Measurements from ENCODE around the gene NGLY1.
A peak's percentile ranks its signal among the peaks of the same experiment; 100 is the strongest.

NGLY1 gene

DNA sequence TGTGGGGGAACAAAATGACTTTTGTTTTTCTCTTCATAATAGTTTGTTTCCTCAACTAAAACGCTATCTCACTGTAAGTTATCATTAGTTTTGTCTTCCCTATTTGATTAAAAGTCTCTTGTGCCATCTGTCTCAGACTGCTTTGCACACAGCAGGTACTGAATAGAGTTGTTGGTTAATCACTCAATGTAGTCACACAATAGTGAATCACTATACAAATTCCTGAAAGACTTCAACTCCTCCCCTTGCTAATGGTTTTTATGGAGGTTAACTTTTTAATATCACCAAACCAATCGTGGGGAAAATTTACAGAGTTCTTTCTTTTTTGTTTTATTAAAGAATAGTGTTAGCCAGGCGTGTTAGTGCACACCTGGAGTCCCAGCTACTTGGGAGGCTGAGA is 2.6 kb upstream of the NGLY1 start:
- peaks cover 30% of the 10 kb centered on the region for H3K79me2 ChIP-seq (ENCODE audit: insufficient read depth, low read length)

DNA sequence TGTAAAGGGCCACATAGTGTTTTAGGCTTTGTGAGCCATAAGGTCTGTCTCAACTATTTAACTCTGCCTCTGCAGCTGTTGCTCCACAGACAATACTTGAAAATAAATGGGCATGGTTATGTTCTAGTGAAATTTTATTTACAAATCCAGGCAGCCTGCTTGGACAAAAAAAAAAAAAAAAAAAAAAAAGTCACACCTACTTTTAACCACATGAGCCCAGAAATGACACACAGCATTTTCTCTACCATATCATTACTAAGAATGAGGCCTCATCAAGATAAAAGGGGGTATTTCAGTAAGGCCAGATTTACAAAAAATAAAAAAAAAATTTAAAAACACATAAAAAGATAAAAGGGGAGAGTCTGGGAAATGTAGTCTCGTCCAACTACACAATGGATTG is 1.7 kb upstream of the NGLY1 start:
- Histone ChIP-seq H3K27me3 (ENCODE audit: insufficient read depth, low read length) (no peaks in the 10 kb centered on the region), H3K4me3 (ENCODE audit: low read depth, low read length, poor library complexity, severe bottlenecking) (no peak overlapping the region), H3K79me2 (ENCODE audit: insufficient read depth, low read length) (peaks cover 38% of the 10 kb centered on the region), H3K27ac (ENCODE audit: low read depth, low read length, poor library complexity, severe bottlenecking) (peak overlapping the region; percentile 56), H2AFZ (ENCODE audit: low read length) (no peak overlapping the region), H3F3A (ENCODE audit: insufficient read depth, low read length) (no peaks in the 10 kb centered on the region), H3K4me2 (ENCODE audit: low read length) (peak overlapping the region; percentile 99; the same call in 1 of the 2 replicates), H3K4me1 (ENCODE audit: insufficient read depth, low read length, severe bottlenecking) (peaks cover 64% of the 10 kb centered on the region), H3K9me2 (ENCODE audit: low read depth, low read length) (no peaks in the 10 kb centered on the region), H4K20me1 (ENCODE audit: insufficient read depth, low read length) (no peaks in the 10 kb centered on the region), H3K36me3 (ENCODE audit: insufficient read depth, low read length) (peaks cover 3% of the 10 kb centered on the region; the same call in 1 of the 2 replicates), H3K9ac (ENCODE audit: low read length) (no peak overlapping the region), H3K9me3 (ENCODE audit: low read length) (no peaks in the 10 kb centered on the region)
- TF ChIP-seq EZH2 (IDR thresholded peaks at IDR 0.05; ENCODE audit: borderline replicate concordance, low read length) (no peak), CTCF (IDR thresholded peaks at IDR 0.05; ENCODE audit: low read length) (no peak)

More for the DNA sequence above, 2.6 kb upstream of the NGLY1 start:
- Histone ChIP-seq H3K9me2 (ENCODE audit: low read depth, low read length) (no peaks in the 10 kb centered on the region), H3K27me3 (ENCODE audit: insufficient read depth, low read length) (no peaks in the 10 kb centered on the region), H3K4me2 (ENCODE audit: low read length) (no peak overlapping the region), H3K4me3 (ENCODE audit: low read depth, low read length, poor library complexity, severe bottlenecking) (no peak overlapping the region), H3F3A (ENCODE audit: insufficient read depth, low read length) (no peaks in the 10 kb centered on the region), H3K36me3 (ENCODE audit: insufficient read depth, low read length) (no peaks in the 10 kb centered on the region), H3K9ac (ENCODE audit: low read length) (no peak overlapping the region), H3K9me3 (ENCODE audit: low read length) (no peaks in the 10 kb centered on the region), H2AFZ (ENCODE audit: low read length) (no peak overlapping the region), H4K20me1 (ENCODE audit: insufficient read depth, low read length) (no peaks in the 10 kb centered on the region), H3K4me1 (ENCODE audit: insufficient read depth, low read length, severe bottlenecking) (peaks cover 63% of the 10 kb centered on the region), H3K27ac (ENCODE audit: low read depth, low read length, poor library complexity, severe bottlenecking) (no peak overlapping the region)
- TF ChIP-seq EZH2 (IDR thresholded peaks at IDR 0.05; ENCODE audit: borderline replicate concordance, low read length), result no peak
- TF ChIP-seq CTCF (IDR thresholded peaks at IDR 0.05; ENCODE audit: low read length), result no peak

- TF ChIP-seq EZH2 (IDR thresholded peaks at IDR 0.05; ENCODE audit: borderline replicate concordance, low read length), result no peak
- TF ChIP-seq CTCF (IDR thresholded peaks at IDR 0.05; ENCODE audit: low read length), result no peak
Observed at GRCh38 chr3:25783661-25784512, 644 bp upstream of the NGLY1 start.

More at GRCh38 chr3:25783661-25784512, 644 bp upstream of the NGLY1 start:
- H3F3A ChIP-seq (ENCODE audit: insufficient read depth, low read length), result no peaks in the 10 kb centered on the region
- H3K9me3 ChIP-seq (ENCODE audit: low read length), result no peaks in the 10 kb centered on the region
- H3K27ac ChIP-seq (ENCODE audit: low read depth, low read length, poor library complexity, severe bottlenecking), result peak overlapping the region; percentile 56
- H3K27me3 ChIP-seq (ENCODE audit: insufficient read depth, low read length), result no peaks in the 10 kb centered on the region
- no peaks in the 10 kb centered on the region for H3K9me2 ChIP-seq (ENCODE audit: low read depth, low read length)
- peak overlapping the region; percentile 92 for H3K4me3 ChIP-seq (ENCODE audit: low read depth, low read length, poor library complexity, severe bottlenecking)
- H3K79me2 ChIP-seq (ENCODE audit: insufficient read depth, low read length), result peaks cover 42% of the 10 kb centered on the region
- H4K20me1 ChIP-seq (ENCODE audit: insufficient read depth, low read length), result no peaks in the 10 kb centered on the region
- H3K4me1 ChIP-seq (ENCODE audit: insufficient read depth, low read length, severe bottlenecking), result peaks cover 60% of the 10 kb centered on the region
- H3K4me2 ChIP-seq (ENCODE audit: low read length), result peak overlapping the region; percentile 99
- H2AFZ ChIP-seq (ENCODE audit: low read length), result peak overlapping the region; percentile 51; the same call in 1 of the 2 replicates
- H3K9ac ChIP-seq (ENCODE audit: low read length), result peak overlapping the region; percentile 74
- H3K36me3 ChIP-seq (ENCODE audit: insufficient read depth, low read length), result peaks cover 14% of the 10 kb centered on the region
